Suprapubic skin (tissue), 4 donors: Measurements from ENCODE around the gene TNIK.

Experiments used
- POLR2A ChIP-seq, 2 donors: fragments of 450-650 bp; IDR thresholded peaks; one replicate each; pipeline ENCODE4 v1.6.1; 2017; ENCODE audit warnings: antibody characterized with exemption in 2 of 2, mild to moderate bottlenecking in 2 of 2, moderate library complexity in 2 of 2
- POLR2AphosphoS5 ChIP-seq, 3 donors: sonication (generic); formaldehyde crosslinking; IDR thresholded peaks; one replicate each; pipeline ENCODE4 v1.6.1; 2017; ENCODE audit warnings: antibody characterized with exemption in 3 of 3
- TF ChIP-seq, protein P1 (sequence below), 2 donors: fragments of 200-600 bp in 1 of 2; fragments of 450-650 bp in 1 of 2; sonication (generic) in 1 of 2; IDR thresholded peaks; one replicate each; pipeline ENCODE4 v1.5.1; 2016 to 2019; ENCODE audit warnings: antibody characterized with exemption in 2 of 2, mild to moderate bottlenecking in 1 of 2, moderate library complexity in 1 of 2

DNA sequence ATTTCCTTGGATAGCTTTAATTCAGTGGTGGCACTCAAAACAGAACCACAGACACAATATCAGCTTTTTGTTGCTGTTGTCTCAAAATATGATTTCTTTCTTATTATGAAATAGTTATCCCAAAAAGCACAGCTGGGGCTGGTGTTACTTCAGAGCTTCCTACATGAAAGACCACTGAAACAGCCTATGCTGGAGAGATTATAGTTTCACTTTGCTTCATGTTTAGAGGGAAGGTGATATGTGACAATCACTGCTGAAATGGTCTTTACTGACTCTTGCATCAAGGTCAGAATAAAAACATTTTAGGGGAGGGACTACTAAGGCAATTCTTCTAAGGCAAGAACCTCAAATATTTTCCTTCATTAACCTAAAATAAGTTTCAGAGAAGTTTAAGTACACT is 190.7 kb downstream of the TNIK start:
- TF ChIP-seq, protein P1, sequence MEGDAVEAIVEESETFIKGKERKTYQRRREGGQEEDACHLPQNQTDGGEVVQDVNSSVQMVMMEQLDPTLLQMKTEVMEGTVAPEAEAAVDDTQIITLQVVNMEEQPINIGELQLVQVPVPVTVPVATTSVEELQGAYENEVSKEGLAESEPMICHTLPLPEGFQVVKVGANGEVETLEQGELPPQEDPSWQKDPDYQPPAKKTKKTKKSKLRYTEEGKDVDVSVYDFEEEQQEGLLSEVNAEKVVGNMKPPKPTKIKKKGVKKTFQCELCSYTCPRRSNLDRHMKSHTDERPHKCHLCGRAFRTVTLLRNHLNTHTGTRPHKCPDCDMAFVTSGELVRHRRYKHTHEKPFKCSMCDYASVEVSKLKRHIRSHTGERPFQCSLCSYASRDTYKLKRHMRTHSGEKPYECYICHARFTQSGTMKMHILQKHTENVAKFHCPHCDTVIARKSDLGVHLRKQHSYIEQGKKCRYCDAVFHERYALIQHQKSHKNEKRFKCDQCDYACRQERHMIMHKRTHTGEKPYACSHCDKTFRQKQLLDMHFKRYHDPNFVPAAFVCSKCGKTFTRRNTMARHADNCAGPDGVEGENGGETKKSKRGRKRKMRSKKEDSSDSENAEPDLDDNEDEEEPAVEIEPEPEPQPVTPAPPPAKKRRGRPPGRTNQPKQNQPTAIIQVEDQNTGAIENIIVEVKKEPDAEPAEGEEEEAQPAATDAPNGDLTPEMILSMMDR (IDR thresholded peaks at IDR 0.05) = no peak
- TF ChIP-seq POLR2A (IDR thresholded peaks at IDR 0.05) (no peak), POLR2AphosphoS5 (IDR thresholded peaks at IDR 0.05) (no peak)
